Nephron (organoid): ENCODE results near the gene GALNT2.

Source experiments
- H3K27ac Mint-ChIP-seq, 3 experiments: 2 replicates each; pipeline ENCODE4 v1.8.0; 2020; ENCODE audit warnings: mixed read lengths in 3 of 3, mild to moderate bottlenecking in 2 of 3, moderate library complexity in 1 of 3
- H3K27me3 Mint-ChIP-seq: 2 replicates; pipeline ENCODE4 v1.8.0; 2021; ENCODE audit warnings: low read depth, mild to moderate bottlenecking, moderate library complexity, mixed read lengths
- H3K36me3 Mint-ChIP-seq: 2 replicates; pipeline ENCODE4 v1.8.0; 2020; ENCODE audit warnings: low read depth, mixed read lengths
- H3K4me1 Mint-ChIP-seq: 2 replicates; pipeline ENCODE4 v1.8.0; 2020; ENCODE audit warnings: mixed read lengths
- H3K4me3 Mint-ChIP-seq, 3 experiments: 2 replicates each; pipeline ENCODE4 v1.8.0; 2020; ENCODE audit warnings: mild to moderate bottlenecking in 3 of 3, mixed read lengths in 3 of 3, moderate library complexity in 2 of 3
- H3K9me3 Mint-ChIP-seq: 2 replicates; pipeline ENCODE4 v1.8.0; 2020; ENCODE audit warnings: mixed read lengths
- TF ChIP-seq, protein P1 (sequence below), 3 experiments: fragments of 200-600 bp; sonication (generic); IDR thresholded peaks; one replicate each; pipeline ENCODE4 v1.5.0; 2021; ENCODE audit warnings: antibody characterized with exemption in 3 of 3; ENCODE audit not compliant: unreplicated experiment in 3 of 3

Gene GALNT2

DNA sequence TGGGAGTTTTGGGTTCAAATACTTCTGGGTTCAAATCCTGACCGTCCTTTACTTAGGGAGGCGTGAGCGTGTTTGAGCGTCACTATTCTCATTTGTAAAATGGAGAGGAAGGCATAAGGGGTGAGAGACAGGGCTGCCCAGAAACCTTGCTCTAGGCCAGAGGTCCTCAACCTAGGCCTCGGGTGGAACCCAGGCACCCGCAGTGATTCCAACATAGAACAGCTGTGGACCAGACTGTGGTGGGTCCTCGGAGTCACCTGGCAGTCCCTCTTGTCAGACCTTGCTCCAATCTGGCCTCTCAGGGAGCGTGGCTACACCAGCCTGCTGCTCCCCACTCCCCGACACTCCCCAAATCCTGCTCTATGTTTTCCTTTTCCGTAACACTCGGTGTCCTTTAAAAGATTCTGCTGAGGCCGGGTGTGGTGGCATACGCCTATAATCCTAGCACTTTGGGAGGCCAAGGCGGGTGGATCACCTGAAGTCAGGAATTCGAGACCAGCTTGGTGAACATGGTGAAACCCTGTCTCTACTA, 242.7 kb downstream of the GALNT2 start:
- Mint-ChIP-seq H3K36me3 (no peaks in the 10 kb centered on the region), H3K4me3 (no peak overlapping the region), H3K9me3 (no peaks in the 10 kb centered on the region), H3K27me3 (peaks cover 15% of the 10 kb centered on the region), H3K27ac (no peak overlapping the region), H3K4me1 (peaks cover 25% of the 10 kb centered on the region)
- TF ChIP-seq, protein P1, sequence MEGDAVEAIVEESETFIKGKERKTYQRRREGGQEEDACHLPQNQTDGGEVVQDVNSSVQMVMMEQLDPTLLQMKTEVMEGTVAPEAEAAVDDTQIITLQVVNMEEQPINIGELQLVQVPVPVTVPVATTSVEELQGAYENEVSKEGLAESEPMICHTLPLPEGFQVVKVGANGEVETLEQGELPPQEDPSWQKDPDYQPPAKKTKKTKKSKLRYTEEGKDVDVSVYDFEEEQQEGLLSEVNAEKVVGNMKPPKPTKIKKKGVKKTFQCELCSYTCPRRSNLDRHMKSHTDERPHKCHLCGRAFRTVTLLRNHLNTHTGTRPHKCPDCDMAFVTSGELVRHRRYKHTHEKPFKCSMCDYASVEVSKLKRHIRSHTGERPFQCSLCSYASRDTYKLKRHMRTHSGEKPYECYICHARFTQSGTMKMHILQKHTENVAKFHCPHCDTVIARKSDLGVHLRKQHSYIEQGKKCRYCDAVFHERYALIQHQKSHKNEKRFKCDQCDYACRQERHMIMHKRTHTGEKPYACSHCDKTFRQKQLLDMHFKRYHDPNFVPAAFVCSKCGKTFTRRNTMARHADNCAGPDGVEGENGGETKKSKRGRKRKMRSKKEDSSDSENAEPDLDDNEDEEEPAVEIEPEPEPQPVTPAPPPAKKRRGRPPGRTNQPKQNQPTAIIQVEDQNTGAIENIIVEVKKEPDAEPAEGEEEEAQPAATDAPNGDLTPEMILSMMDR (IDR thresholded peaks at IDR 0.05; ENCODE audit: unreplicated experiment in 3 of 3): no peak

DNA sequence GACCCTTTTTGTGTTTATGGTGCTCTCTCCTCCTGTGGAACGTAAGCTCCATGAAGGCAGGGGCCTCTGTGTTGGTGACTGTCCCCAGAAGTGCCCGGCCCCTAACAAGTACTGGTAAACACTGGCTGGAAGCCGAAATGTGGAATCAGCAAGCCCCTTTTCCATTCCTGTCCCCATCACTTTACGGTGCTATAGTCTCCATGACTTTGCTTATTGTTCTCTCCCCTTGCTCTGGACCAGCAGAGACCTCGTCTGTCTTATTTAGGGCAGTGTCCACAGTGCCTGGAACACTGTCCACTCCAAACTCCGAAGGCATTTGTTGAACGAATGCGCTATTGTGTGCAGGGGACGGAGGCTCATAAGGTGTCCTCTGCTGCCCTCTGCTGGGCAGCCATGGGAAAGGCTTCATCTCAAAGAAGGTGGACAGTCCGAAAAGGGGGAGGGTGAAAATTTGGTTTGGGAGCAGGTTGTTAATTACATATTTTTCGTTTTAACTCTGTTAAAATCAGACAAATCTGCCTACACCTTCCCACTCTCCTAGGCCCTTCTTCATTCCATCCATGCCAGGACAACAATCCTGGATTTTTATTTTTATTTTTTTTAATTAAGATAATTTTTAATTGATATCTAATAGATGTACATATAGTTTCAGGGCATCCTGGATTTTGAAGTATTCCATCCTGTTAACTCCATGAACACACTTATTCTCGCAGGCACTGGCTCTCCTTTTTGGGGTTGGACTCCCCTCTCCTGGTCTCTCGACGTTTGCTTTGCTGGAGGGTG, 243.5 kb downstream of the GALNT2 start:
- TF ChIP-seq, protein P1 (IDR thresholded peaks at IDR 0.05; ENCODE audit: unreplicated experiment in 3 of 3): peak; percentile 92 to 98 (median 95)
- H3K36me3 Mint-ChIP-seq: no peaks in the 10 kb centered on the region
- peaks cover 20% of the 10 kb centered on the region for H3K4me1 Mint-ChIP-seq
- H3K27ac Mint-ChIP-seq: no peak overlapping the region
- peaks cover 15% of the 10 kb centered on the region for H3K27me3 Mint-ChIP-seq
- H3K9me3 Mint-ChIP-seq: no peaks in the 10 kb centered on the region
- H3K4me3 Mint-ChIP-seq: no peak overlapping the region

DNA sequence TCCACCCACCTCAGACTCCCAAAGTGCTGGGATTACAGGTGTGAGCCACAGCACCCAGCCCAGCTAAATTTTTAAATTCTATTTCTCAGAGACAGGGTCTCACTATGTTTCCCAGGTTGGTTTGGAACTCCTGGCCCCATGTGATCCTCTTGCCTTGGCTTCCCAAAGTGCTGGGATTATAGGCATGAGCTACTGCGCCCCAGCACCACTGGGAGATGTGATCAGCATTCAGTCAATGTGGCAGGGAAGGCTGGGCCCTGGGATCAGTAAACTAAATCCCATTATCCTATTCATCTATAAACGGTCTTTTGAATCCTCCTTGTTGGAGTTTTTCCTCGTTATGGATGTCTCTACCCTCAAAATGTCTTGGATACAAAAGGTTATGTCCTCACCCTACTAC, 245.6 kb downstream of the GALNT2 start:
- H3K27me3 Mint-ChIP-seq: peaks cover 27% of the 10 kb centered on the region
- TF ChIP-seq, protein P1 (IDR thresholded peaks at IDR 0.05; ENCODE audit: unreplicated experiment in 3 of 3): no peak
- H3K27ac Mint-ChIP-seq: no peak overlapping the region
- H3K4me1 Mint-ChIP-seq: peaks cover 11% of the 10 kb centered on the region
- H3K4me3 Mint-ChIP-seq: no peak overlapping the region
- H3K9me3 Mint-ChIP-seq: no peaks in the 10 kb centered on the region
- no peaks in the 10 kb centered on the region for H3K36me3 Mint-ChIP-seq

DNA sequence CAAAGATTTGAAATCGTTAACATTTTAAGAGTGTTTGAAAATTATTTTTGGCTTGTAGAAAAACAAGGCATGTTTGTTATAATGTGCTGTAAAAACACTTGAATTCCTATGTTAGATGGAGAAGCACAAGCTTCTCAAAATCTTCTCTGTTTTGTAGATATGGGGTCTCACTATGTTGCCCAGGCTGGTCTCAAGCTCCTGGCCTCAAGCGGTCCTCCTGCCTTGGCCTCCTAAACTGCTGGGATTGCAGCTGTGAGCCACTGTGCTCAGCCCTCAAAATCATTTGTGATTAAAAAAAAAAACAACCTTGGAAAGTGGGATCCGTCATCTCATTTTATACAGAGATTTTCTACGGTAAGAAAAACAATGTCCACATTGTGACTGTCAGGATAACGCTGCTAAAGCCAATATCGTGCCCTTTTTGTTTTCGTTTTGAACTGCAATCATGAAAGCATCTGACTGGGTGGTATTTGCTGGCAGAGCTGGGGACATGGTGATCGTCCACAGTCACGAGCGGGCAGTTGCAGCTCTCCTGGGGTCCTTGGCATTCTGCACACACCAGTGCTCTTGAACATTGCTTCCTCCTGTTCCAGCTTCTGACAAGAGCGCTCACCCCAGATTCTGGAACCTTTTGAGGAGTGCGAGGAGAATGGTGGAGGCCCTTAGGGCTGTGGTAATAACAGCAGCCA, 246.6 kb downstream of the GALNT2 start:
- Mint-ChIP-seq H3K4me1 (peaks cover 13% of the 10 kb centered on the region), H3K27ac (no peak overlapping the region), H3K4me3 (no peak overlapping the region), H3K36me3 (no peaks in the 10 kb centered on the region), H3K27me3 (peaks cover 27% of the 10 kb centered on the region), H3K9me3 (no peaks in the 10 kb centered on the region)
- TF ChIP-seq, protein P1 (IDR thresholded peaks at IDR 0.05; ENCODE audit: unreplicated experiment in 3 of 3): no peak

DNA sequence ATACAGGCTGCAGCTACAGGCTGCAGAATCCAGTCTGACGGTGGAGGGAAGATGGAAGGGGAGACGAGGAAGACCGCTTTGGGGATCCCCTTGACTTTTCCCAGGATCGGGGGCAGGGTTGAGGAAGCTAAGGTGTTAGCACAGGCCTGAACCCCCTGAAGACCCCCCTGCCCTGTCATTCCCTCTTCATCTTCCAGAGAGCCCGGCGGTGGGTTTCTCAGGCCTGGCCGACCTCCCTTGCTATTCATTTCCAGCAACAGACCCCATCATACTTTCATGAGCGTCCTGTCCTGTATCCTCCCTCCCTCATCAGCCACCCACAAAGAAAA, 247.1 kb downstream of the GALNT2 start:
- Mint-ChIP-seq H3K36me3 (no peaks in the 10 kb centered on the region), H3K27ac (no peak overlapping the region), H3K27me3 (peaks cover 27% of the 10 kb centered on the region), H3K9me3 (no peaks in the 10 kb centered on the region), H3K4me1 (peaks cover 13% of the 10 kb centered on the region), H3K4me3 (no peak overlapping the region)
- TF ChIP-seq, protein P1 (IDR thresholded peaks at IDR 0.05; ENCODE audit: unreplicated experiment in 3 of 3): no peak
